Right renal pelvis (tissue), 4 donors: ENCODE measurements around the gene HIVEP1. TPM values are rescaled to one million over a fixed set of nuclear protein-coding genes. Genes with fewer than 3 reads are reported as not detected.

ENCODE experiments used
- DNase-seq, 4 donors: peaks; one replicate each; pipeline ENCODE4 v3.0.0-alpha.2; 2013; ENCODE audit warnings: low read depth in 4 of 4, low spot score in 3 of 4, missing footprints in 1 of 4
- polyA plus RNA-seq, 4 donors: library from polyadenylated mRNA; unstranded; fragments of 120-200 nt; gene quantifications; one replicate each; pipeline ENCODE4 v1.2.1, GENCODE V29; 2013; ENCODE audit not compliant: insufficient read length in 4 of 4

The HIVEP1 gene
- polyA plus RNA-seq, 4 donors: 21.0 to 23.5 (median 22.6) TPM

DNA sequence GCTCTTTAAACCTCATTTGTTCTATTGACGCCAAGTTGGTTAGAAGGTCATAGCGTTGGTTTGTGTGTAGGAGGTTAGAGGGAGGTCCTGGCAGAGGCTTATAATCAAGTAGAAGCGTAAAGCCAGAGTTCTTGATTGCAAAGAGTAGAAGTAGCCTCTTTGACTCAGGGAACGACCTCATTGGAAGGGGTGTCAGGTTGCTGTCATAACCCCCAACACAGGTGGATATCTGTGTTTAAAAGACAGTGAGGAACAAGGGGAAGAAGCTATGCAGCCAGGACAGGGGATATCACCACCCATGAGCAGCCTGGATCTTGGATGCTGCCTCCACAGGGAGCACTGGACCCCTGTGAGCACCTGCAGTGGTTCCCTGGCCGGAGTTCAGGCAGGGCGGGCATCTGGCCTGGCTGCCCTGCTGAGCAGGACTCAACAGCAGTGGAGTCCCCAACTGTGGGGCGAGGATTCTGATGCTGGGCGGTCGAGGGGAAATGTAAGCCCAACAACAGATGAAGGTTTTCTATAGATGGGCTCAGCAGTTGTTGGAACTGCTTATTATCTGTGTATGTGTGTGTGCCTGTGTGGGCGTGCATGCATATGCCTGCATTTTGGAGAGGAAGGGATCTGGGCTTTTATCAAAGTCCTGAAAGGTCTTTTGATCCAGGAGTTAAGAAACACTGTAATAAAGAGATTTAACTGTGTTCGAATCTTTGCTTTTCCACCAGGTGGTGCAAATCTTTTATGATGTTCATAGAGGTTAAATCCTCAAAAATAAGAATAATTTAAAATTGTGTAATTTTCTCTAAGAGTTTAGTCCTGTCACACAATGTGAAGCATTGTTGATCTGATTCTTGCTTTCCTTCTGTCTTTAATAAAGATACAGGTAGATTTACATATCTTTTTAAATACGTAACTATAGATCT, 27.7 kb downstream of the HIVEP1 start:
- no peak for DNase-seq

DNA sequence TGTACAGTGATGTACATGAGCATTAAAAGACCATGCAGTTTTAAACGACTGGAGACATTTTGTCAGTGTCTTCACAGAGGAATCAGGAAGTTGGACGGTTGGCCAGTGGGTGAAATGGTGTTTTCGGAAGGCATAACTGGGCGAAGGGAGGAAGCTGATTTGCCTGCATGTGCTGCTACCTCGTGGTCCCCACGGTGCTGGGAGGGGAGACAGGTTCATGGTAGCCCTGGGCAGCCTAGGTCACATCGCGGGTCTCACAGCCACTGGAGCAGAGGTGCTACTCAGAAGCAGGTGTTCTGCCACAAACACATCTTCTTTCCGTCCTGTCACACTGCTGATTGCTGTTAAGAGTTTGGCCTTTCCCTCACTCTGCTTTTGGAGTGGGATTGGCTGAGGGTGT, 35.2 kb downstream of the HIVEP1 start:
- DNase-seq: no peak

DNA sequence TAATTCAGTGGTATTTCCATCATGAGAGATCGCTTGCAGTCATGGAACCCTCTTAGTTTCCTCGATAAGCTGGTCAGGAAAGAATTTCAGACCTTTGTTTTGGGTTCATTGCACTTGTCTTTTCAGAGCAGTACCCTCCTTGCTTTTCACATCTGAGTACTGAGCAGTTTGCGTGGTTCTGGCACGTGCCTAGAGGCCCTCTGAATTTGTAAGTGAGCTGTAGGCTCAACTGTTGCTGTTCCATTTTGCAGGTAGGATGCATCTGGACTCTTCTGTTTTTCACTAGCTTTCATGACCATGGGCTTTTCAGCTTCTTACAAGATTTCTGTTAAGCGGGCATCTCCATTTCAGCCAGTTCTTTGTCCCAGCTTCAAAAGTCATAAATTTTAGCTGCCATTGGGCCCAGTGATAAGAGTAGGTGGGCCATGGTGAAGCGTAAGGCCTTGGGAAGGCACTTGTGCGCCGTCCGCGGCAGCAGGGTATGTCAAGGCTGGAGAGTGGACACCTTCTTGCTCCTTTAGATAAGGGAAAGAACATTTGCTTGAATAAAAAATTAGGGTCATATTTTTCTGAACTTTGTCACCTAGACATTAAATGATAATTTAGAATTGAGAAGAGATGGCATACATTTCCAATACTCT, 35.8 kb downstream of the HIVEP1 start:
- DNase-seq: no peak

DNA sequence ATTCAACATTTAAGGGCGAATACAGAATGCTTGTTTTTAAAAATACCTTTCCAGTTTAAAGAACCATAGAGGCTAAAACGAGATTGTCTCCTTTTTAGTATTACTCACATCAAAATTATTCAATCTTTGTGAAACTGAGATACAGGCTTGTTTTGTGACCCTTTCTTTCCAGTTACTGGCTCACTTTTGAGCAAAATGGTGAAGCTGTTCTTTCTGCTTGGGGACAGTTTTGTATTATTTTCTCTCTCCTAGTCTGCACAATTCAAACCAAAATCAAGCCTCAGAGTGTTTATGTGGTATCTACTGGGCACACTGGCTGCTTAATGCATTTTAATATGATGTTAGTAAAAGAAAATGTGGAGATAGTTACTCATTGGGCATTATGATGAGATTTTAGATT, 36.5 kb downstream of the HIVEP1 start:
- no peak for DNase-seq

DNA sequence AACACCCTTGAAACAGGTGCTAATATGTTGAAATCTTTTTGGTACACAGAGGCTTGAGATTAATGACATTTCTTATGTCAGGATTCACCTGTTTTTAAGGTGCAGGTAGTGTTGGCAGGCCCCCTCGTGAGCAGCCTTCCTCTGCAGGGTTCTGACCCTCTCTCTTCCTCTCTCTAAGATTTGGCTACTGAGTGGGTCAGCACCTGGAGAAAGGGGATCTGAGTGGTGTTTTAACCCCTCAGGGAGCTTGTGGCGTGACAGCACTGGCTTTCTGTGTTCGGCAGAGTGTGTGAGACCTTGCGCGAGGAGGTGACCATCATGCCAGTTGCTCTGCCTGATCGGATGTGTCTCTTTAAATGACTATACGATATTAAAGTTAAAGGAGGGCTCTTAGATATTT, 37.1 kb downstream of the HIVEP1 start:
- no peak for DNase-seq

DNA sequence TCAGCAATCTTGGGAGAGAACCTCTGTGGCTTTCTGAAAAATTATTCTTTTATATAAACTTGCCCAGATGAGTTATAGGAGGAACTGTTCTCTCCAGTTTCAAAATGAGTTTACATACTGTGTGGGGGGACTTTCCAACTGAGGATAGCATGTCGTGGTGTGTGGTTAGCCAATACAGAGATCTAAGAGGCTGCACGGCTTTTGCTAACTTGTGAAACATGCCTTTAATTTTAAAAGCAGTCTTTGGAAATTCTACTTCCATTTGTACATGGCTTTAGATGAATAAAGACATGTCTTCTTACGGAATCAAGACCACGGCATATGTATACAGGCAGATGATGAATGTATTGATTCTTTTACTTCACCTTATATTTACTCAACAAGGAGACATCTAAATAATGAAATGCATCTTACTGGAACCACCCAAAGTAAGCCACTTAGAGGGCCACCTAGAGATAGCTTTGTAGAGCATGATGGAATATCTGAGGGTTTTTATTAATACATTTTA, 39.8 kb downstream of the HIVEP1 start:
- no peak for DNase-seq

DNA sequence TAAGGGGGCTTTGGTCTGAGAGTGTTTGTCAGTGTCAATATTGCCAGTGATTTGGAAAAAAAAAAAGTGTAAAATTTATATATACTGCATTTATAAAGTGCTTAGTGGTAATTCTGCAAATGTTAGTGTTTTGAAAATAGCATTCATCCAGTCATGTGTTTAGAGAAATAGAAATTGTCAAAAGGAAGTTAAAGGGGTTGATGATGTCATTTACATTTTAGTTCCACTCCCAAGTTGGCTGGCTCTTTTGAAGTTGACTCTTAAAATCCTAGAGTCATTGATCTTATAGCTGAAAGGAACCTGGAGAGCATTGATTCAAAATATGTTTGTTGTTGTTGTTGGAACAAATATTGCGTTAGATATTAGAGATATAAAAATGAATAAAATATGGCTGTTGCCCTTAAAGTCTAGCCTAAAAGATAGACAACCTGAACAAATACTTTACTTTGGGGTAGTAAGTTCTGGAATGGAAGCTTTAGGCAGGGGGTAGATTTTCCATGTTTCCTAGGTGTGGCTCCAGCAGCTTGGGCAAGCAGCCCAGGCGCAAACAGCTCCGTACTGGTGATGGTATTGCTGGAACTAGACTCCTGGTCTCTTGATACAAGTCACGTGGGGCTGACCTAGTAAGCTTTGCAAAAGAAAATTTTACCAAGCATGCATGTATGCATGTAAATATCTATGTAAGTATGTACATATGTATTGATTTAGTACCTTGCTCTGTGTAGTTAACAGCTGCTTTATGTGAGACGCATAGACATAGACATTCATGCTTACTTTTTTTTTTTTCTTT, 46.3 kb downstream of the HIVEP1 start:
- DNase-seq: no peak

DNA sequence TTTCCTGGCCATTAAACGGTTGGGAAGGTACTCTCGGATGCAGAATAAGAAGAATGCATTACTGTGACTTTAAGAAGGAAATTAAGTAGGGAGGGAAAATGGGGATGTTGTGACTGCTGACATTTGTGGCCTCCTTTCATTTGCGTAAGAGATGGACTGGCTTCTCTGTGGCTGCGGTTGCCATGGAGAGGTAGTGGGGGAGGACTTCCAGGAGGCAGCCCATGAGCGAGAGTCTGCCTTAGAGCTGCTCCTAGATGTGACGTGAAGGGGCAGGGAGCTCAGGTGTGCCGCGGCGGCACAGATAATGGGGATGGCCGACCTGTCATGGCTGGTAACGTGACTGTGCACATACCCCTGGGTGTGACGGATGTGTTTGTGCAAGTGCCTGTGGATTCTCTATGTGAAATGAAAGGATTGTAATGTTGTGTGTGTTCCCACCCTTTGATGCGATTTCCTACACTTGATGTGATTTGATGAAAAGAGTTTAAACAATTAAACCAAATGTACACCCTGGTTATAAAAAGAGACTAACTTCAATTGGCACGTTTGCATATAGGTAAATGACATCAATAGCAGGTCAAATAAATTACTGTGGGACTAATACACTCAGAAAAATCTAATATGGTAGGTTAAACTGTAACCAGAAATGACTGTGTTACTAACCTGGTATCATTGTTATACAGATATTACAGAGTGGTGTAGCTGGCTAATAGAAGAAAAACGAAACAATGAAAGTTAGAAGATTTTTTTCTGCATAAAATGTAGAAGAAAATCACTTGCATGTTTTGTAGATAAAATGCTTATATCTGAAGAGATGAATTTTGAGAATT, 48.9 kb downstream of the HIVEP1 start:
- peak; percentile 16 to 44 (median 33) for DNase-seq

DNA sequence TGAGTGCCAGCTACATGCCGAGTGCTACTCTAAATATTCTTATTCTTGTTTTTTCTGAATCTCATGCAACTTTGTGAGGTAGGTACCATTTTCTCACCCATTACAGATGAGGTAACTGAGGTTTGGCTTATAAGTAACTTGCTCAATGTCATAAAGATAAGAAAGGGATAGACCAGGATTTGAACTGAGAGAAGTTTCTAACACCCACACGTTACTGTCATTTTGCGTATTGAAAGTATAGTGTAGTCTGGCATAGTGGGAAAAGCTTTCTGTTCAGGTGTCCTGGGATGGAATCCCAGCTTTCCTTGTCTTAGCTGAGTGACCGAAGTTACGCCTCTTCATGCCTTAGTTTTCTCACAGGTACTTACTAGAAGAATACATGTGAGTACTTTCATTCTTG, 50.5 kb downstream of the HIVEP1 start:
- DNase-seq: no peak

DNA sequence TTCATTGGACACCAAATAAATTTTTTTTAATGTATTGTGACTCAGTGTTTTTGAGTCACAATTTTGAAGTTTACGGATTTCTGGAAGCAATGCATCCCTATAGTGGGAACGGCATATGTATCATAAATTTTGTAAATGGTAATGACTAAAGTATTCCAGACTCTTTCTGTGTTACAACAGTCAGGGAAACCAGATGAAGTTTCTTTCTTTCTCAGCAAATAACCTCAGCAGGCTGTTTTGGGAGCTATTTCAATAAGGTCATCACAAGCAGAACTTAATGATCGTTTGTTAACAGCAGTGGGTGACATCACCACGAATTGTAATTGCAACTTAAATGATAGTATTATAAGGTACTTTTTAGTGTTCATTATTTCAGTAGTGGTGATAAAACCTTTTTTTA, 52.0 kb downstream of the HIVEP1 start:
- DNase-seq: no peak

DNA sequence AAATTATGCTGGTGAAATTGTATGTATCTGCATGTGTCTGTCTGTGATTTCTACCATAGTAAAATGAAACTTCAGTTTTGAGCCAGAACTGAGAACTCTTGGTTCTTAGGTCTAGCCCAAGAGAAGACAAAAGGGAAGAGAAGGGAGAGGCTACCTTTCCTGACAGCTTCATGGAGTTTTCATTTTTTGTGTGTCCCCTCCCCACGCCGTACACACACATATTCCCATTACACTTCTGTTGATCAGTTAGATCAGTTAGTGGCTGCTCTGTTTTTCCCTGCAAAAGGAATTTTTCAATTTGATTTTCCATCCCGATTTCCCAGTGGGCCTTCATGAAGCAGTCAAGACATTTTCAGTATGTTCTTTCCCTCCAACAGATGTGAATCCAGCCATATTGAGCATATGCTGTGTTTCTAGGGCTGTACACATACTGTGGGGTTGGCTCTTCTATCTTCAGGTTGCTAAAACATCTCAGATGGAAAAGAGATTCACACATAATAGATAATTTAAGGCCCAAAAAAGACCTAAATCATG, 52.5 kb downstream of the HIVEP1 start:
- no peak for DNase-seq

DNA sequence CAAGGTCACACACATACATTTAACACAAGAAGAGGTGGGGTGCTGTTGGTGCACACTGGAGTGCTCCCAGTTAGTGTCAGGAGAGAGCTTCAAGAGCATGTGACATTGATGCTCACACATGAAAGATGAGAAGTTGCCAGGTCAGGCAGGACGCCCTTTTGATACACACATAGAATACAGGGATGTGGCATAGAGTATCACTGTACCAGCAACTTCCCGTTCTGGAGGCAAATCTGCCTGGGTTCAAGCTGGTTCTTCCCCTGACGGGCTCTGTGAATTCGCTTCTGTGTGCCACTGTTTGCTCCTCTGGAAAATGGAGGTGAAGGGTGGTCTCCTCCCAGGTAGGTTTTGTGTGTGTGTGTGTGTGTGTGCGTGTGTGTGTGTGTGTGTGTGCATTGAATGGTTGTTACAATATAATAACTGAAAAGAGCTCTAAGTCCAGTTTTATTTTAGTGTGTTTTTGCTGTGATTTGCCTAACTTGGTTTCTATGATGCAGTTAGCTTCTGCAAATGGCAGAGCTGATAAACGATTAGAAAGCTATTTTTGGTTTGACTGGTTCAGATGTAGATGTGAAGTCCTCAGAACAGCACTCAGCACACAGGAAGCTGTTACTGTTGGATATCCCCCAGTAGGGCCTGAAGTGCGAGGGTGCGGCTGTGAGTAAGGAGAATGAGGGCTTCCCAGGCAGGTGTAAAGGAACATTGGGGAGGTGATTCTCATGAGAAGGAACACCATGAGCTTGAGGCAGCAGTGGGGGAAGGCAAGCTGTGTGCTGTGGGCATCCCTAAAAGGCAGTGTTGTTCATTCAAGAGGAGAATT, 53.4 kb downstream of the HIVEP1 start:
- no peak for DNase-seq

DNA sequence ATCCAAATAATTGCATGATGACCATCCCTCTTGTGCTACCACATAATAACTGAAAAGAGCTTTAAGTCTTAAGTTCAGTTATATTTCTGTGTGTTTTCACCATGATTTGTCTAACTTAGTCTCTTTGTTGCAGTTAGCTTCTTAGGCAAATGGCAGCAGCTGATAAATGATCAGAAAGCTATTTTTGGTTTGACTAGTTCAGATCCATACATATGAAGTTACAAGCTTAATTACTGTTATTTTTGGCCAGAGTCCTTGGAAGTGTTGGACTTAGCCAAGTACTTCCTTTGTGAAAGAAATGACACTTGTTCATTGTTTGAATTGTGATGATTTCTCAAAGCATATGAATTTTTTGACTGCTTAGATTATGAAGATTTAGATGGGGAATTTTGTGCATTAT, 54.2 kb downstream of the HIVEP1 start:
- DNase-seq: no peak

DNA sequence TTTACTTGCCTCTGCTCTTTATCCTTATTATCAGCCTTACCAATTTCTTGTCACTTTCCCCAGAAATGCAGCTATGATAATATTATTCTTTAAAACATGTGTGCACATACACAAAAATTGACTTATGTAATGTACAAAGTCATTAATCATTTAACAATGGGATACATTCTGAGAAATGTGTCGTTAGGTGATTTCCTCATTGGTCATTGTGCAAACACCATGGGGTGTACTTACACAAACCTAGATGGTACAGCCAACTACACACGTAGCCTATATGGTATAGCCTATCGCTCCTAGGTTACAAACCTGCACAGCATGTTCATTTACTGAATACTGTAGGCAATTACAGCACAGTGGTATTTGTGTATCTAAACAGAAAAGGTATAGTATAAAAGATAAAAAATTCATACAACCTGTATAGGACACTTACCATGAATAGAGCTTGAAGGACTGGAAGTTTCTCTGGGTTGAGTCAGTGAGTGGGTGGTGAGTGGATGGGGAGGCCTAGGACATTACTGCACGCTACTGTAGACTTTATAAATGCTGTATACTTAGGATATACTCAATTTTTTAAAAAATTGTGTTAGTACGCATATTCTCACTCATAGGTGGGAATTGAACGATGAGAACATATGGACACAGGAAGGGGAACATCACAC, 56.9 kb downstream of the HIVEP1 start:
- no peak for DNase-seq

DNA sequence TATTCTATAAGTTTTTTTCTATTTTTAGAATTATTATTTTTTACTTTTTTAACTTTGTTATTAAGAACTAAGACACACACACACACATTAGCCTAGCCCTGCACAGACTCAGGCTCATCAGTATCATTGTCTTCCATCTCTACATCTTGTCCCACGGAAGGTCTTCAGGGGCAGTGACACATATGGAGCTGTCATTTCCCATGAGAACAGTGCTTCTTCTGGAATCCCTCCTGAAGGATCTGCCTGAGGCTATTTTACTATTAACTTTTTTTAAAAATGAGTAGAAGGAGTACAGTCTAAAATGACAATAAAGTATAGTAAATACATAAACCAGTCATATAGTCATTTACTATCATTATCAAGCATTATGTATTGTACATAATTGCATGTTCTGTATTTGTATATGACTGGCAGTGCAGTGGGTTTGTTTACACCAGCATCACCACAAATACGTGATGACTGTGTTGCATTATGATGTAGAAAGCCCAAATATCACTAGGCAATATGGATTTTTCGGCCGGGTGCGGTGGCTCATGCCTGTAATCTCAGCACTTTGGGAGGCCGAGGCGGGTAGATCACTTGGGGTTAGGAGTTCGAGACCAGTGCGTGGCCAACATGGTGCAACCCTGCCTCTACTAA, 57.9 kb downstream of the HIVEP1 start:
- DNase-seq: no peak

DNA sequence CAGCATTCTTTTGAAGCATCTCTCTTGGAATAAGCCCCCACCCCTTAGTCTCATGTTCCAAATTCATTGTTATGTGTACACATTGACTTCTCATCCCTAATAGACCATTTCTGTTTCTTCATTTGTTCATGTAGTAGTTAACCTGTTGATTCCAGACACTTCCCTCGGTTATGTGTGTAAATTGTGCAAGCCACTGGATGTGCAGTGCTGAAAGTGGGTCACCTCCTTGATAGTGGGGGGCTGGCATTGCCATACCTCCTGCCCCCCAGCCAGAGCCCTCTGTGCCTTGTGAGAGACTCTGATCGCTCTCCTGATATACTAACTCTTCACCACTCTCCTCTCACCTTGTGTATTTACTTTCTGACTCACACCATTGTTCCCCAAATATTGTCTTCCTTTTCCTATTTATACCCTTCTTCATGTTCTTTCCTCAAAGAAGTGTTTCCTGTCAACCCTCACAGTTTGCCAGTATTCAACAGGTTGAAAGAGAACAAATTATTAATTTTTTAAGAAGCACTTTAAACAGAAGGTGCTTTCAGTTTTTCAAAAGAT, 59.0 kb downstream of the HIVEP1 start:
- no peak for DNase-seq

DNA sequence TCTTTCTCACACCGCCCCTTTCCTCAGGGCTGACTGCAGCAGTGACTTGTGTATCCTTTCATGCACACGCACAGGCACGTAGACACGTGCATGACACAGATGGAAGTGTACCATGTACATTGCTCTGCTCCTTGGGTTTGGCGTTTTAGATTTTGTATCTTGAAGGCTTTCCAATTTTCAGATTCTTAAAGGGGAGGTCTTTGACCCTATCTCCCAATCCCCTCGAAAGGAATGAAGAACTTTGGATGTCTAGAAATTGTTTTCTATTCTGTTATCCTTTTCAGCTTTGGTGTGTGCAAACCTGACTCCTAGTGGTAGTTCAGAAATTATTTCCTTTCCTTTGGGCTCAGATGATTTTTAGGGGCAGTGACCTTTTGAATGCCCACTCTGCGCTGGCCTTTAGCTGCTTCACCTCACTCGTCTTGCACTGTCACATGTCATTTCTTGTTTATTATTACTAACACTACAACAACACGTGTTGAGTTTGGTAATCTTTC, 63.0 kb downstream of the HIVEP1 start:
- no peak for DNase-seq
